Glutamatergic neuron (in vitro differentiated cells): Measurements from ENCODE around the gene MACROD1. TPM values are rescaled to one million over a fixed set of nuclear protein-coding genes. Genes with fewer than 3 reads are reported as not detected.

Experiments used
- DNase-seq: peaks from one replicate; pipeline ENCODE4 v3.0.0; 2022
- H3K27ac Mint-ChIP-seq: one replicate; pipeline ENCODE4 v1.8.0; 2020; ENCODE audit warnings: mild to moderate bottlenecking, mixed read lengths, inconsistent platforms; ENCODE audit not compliant: unreplicated experiment
- H3K27me3 Mint-ChIP-seq: one replicate; pipeline ENCODE4 v1.8.0; 2020; ENCODE audit warnings: mild to moderate bottlenecking, moderate library complexity, mixed read lengths, inconsistent platforms; ENCODE audit not compliant: unreplicated experiment
- H3K36me3 Mint-ChIP-seq: one replicate; pipeline ENCODE4 v1.8.0; 2020; ENCODE audit warnings: mild to moderate bottlenecking, mixed read lengths, inconsistent platforms; ENCODE audit not compliant: unreplicated experiment
- H3K4me1 Mint-ChIP-seq: one replicate; pipeline ENCODE4 v1.8.0; 2020; ENCODE audit warnings: mild to moderate bottlenecking, low read depth, mixed read lengths, inconsistent platforms; ENCODE audit not compliant: unreplicated experiment
- H3K4me3 Mint-ChIP-seq: one replicate; pipeline ENCODE4 v1.8.0; 2020; ENCODE audit warnings: mild to moderate bottlenecking, mixed read lengths, inconsistent platforms; ENCODE audit not compliant: unreplicated experiment
- H3K9me3 Mint-ChIP-seq: one replicate; pipeline ENCODE4 v1.8.0; 2020; ENCODE audit warnings: mild to moderate bottlenecking, moderate library complexity, mixed read lengths, inconsistent platforms; ENCODE audit not compliant: unreplicated experiment
- total RNA-seq: library from RNA; stranded (reverse); fragmentation: NEBNext Ultra II Directional; extraction: Animal tissue kit (Norgen Biotek cat#: 25700); gene quantifications from one replicate; pipeline ENCODE4 v1.2.1, GENCODE V29; 2021; ENCODE audit not compliant: unreplicated experiment
- TF ChIP-seq, protein P1 (sequence below): fragments of 200-600 bp; sonication (generic); IDR thresholded peaks from one replicate; pipeline ENCODE4 v1.5.0; 2021; ENCODE audit not compliant: partially characterized antibody, unreplicated experiment

Gene MACROD1
- total RNA-seq, 1 donor from 2014 or later: 12.7 TPM

GRCh38 chr11:64114231-64114630 lies 51.7 kb downstream of the MACROD1 start:
- TF ChIP-seq, protein P1, sequence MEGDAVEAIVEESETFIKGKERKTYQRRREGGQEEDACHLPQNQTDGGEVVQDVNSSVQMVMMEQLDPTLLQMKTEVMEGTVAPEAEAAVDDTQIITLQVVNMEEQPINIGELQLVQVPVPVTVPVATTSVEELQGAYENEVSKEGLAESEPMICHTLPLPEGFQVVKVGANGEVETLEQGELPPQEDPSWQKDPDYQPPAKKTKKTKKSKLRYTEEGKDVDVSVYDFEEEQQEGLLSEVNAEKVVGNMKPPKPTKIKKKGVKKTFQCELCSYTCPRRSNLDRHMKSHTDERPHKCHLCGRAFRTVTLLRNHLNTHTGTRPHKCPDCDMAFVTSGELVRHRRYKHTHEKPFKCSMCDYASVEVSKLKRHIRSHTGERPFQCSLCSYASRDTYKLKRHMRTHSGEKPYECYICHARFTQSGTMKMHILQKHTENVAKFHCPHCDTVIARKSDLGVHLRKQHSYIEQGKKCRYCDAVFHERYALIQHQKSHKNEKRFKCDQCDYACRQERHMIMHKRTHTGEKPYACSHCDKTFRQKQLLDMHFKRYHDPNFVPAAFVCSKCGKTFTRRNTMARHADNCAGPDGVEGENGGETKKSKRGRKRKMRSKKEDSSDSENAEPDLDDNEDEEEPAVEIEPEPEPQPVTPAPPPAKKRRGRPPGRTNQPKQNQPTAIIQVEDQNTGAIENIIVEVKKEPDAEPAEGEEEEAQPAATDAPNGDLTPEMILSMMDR: no peak
- peaks cover 14% of the 10 kb centered on the region for H3K4me1 Mint-ChIP-seq
- H3K27me3 Mint-ChIP-seq: peaks cover 6% of the 10 kb centered on the region
- H3K36me3 Mint-ChIP-seq: peaks cover 8% of the 10 kb centered on the region
- no peak overlapping the region for H3K27ac Mint-ChIP-seq
- H3K9me3 Mint-ChIP-seq: peaks cover 5% of the 10 kb centered on the region
- DNase-seq: no peak
- H3K4me3 Mint-ChIP-seq: no peak overlapping the region

- DNase-seq: no peak
- Mint-ChIP-seq H3K4me1 (peaks cover 6% of the 10 kb centered on the region), H3K27ac (no peak overlapping the region), H3K36me3 (peaks cover 8% of the 10 kb centered on the region), H3K9me3 (peaks cover 2% of the 10 kb centered on the region), H3K27me3 (peaks cover 8% of the 10 kb centered on the region), H3K4me3 (no peak overlapping the region)
- TF ChIP-seq, protein P1: no peak
Observed at GRCh38 chr11:64113462-64113780, 52.5 kb downstream of the MACROD1 start.

- no peak for DNase-seq
- Mint-ChIP-seq H3K9me3 (peaks cover 3% of the 10 kb centered on the region), H3K4me3 (no peak overlapping the region), H3K4me1 (peaks cover 3% of the 10 kb centered on the region), H3K27me3 (peaks cover 8% of the 10 kb centered on the region), H3K36me3 (peaks cover 8% of the 10 kb centered on the region), H3K27ac (no peak overlapping the region)
- TF ChIP-seq, protein P1: no peak
Observed at GRCh38 chr11:64112771-64113461, 53.0 kb downstream of the MACROD1 start.

DNA sequence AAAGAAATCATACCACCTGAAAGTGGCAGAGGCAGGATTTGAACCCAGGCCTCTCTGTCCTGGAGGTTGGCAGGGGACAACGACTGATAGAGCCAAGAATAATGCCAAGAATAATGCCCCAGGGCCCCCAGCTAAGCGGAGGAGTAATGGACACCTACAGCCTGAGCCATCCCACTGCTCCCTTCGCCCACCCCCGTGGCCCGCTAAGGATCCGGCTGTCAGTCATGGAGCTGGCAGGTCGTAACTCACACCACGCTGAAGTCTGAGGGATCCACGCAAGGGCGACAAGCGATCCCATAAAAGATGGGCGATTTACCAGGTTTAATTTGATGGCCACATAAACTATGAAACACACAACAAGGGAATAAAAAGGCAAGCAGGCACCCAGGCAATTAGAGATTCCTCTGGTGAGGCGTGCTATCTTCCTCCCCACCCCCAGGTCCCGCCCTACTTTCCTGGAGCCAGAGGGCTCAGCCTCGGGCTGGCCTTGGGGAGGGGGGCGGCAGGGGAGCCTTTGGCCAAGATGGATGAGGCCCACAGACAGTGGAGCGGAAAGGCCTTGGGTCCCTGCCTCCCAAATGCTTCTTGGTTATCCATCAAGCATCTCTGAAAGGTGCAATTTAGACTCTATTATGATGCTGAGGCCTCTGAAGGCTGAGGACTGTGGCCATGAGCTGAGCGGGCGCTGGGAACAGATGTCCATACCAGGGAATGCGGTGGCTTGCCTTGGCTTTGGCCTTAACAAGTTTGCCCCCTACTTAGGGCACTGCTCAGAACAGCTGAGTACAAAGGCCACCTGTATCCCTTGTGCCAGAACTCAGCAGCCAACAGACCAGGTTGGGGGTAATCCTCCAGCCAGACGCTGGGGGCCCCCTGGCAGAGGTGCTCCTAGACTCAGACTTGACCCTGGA lies 55.2 kb downstream of the MACROD1 start:
- no peak for DNase-seq
- H3K4me1 Mint-ChIP-seq: peaks cover 2% of the 10 kb centered on the region
- H3K27ac Mint-ChIP-seq: no peak overlapping the region
- H3K27me3 Mint-ChIP-seq: peaks cover 6% of the 10 kb centered on the region
- TF ChIP-seq, protein P1: no peak
- H3K36me3 Mint-ChIP-seq: peaks cover 8% of the 10 kb centered on the region
- no peak overlapping the region for H3K4me3 Mint-ChIP-seq
- H3K9me3 Mint-ChIP-seq: peaks cover 4% of the 10 kb centered on the region

DNA sequence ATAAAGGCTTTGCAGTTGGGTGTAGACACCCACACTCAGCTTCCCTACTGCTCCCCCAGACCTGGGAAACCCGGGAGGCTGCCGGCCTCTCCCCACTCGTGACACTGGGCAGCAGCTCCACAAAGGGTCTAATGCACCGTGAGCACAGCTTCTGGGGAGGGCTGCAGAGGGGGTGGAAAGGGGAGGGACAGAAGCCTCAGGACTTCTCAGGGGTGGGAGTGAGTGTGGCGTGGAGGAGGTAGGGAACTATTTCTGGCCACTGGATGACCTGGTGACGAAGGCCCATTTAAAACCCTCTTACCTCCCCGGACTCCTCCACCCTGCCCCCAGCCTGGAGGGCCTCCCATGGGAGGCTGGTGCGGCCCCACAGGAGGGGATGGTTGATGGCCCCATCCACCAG lies 56.6 kb downstream of the MACROD1 start:
- Mint-ChIP-seq H3K9me3 (peaks cover 2% of the 10 kb centered on the region), H3K27me3 (peaks cover 6% of the 10 kb centered on the region), H3K4me3 (no peak overlapping the region), H3K27ac (no peak overlapping the region), H3K36me3 (peaks cover 8% of the 10 kb centered on the region), H3K4me1 (no peaks in the 10 kb centered on the region)
- DNase-seq: no peak
- TF ChIP-seq, protein P1: no peak
